Activated T-helper 1 cell treated with anti-CD3 and anti-CD28 coated beads, Interleukin-2, amount 50 U/mL, for 16 hours (primary cell): ENCODE results near the gene GRIP1.

ENCODE experiments used
- DNase-seq, 2 donors: peaks; one replicate each; pipeline ENCODE4 v3.0.0-alpha.2; 2020; ENCODE audit warnings: low read depth in 1 of 2, low spot score in 1 of 2

The GRIP1 gene

GRCh38 chr12:66644151-66644550 lies 34.7 kb downstream of the GRIP1 start:
- no peak for DNase-seq

GRCh38 chr12:66640691-66641460 lies 38.0 kb downstream of the GRIP1 start:
- DNase-seq, result no peak

- DNase-seq, result no peak
These were observed 40.2 kb downstream of the GRIP1 start for GRCh38 chr12:66638666-66639065.

DNA sequence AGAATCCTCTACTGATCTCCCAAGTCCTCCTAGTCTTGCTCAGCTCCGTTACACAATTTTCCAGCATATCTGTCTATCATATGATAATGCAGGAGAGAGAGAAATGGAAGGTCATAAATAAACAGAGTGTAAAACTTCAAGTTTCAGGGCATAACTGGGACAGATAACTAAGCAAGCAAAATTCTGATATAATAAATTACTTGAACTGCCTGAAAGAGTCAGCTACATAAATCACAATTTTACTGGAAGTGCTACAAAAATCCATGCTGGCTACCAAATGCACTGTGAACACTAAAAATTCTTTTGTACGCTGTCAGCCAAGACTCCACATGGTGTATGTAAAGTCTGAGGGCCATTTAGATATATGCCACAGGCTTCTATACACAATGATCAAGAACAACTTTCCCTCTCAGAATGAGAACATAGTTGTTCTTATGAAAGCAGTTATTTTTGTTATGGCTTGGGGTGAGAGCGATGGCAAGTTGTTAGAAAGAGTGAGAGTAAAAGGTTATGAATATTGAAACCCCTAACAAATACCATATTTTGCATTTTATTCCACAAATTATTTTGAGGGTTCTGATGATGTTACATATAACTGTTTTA lies 41.1 kb downstream of the GRIP1 start:
- no peak for DNase-seq

GRCh38 chr12:66636771-66637170 lies 42.1 kb downstream of the GRIP1 start:
- no peak for DNase-seq

DNA sequence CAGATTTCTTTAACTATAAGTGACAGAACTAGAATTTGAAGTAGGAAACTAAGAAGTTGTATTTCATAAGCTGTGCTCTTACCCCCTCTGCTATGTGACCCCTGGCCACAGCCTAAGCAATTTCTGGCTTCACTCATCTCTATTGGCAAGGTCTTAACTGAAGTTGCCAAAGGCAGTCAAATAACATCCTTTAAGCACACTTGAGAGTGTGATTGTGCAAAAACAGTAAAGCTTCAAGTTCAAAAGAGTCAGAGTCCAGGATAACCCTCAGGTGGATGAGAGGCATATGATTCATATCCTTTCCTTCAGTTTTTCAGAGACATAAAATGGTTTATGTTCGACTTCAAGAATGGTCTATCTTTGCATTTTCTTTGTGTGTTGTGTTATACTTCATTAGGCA lies 45.2 kb downstream of the GRIP1 start:
- DNase-seq, result no peak

GRCh38 chr12:66629138-66629870 lies 49.6 kb downstream of the GRIP1 start:
- no peak for DNase-seq

GRCh38 chr12:66627988-66628317 lies 50.9 kb downstream of the GRIP1 start:
- no peak for DNase-seq

GRCh38 chr12:66627270-66627987 lies 51.4 kb downstream of the GRIP1 start:
- DNase-seq, result no peak

DNA sequence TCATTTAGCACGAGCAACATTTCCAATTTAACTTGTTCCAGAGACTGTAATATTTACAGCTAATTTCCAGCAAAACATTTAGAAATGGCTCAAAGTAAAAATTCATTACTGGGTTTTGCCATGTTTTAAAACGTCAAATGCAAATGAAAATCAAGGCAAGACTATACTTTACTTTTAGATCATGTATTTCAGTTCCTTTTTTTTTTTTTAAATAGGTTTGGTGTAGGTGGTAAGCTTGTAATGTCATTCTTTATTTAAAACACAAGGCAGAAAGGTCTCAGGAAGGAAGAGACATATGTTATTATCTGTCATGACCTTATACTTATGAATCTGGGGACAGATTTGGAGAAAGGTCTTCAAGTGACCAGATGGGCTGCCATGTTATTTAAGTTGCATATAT lies 54.1 kb downstream of the GRIP1 start:
- no peak for DNase-seq

DNA sequence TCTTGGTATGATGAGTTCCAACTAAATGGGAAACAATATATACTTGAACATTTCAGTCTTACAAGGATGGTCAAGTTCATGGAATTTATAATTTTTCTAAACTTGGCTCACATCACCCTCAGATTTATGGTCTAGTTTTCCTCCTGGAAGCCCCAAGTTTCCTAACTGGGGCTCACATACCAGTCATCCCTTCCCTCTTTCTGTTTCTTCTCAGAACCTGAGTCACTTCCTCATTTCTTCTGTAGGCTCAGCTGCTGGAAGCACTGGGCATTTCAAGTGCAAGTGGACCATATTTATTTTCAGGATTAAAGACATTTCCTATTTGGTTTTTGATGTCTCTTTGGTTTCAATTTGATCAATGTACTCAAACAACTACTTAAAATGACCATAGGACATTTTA lies 55.4 kb downstream of the GRIP1 start:
- no peak for DNase-seq

DNA sequence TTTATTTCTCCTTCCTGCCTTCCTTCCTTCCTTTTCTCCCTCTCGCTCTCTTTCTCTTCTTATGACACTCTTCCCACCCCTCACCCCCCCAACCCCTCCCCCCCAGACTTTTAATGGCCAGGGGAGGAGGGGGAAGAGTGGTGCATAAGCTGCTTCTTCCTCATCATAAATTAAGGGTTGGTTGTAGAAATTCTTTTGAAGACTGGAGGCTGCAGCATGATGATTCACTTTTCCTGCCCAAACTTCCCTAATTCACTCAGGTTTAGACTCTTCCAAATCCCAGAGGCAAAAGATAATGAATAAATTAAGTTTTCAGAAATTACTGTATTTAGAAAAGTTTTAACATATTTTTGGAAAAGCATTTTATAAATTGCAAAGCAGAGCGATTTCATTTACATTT lies 58.2 kb downstream of the GRIP1 start:
- DNase-seq, result no peak

- no peak for DNase-seq
These were observed 58.9 kb downstream of the GRIP1 start for GRCh38 chr12:66620026-66620425.

GRCh38 chr12:66617991-66618390 lies 60.9 kb downstream of the GRIP1 start:
- no peak for DNase-seq

DNA sequence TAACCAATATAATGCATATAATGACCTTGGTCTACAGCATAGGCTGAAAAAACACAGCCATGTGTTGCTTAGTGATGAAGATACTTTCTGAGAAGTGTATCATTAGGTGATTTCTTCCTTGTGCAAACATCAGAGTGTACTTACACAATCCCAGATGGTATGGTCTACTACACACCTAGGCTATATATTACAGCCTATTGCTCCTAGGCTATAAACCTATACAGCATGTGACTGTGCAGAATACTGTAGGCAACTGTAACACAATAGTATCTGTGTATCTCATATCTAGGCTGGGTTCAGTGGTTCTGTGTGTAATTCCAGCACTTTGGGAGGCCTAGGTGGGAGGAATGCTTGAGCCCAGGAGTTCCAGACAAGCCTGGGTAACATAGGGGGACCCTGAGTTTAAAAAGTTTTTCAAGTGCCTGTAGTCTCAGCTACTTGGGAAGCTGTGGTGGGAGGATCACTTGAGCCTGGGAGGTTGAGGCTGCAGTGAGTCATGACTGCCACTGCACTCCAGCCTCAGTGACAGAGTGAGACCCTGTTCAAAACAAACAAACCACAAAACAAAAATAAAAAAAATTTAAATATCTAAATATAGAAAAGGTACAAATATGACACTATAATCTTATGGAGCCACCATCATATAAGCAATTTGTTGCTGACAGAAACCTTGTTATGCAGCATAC lies 66.6 kb downstream of the GRIP1 start:
- DNase-seq, result no peak

DNA sequence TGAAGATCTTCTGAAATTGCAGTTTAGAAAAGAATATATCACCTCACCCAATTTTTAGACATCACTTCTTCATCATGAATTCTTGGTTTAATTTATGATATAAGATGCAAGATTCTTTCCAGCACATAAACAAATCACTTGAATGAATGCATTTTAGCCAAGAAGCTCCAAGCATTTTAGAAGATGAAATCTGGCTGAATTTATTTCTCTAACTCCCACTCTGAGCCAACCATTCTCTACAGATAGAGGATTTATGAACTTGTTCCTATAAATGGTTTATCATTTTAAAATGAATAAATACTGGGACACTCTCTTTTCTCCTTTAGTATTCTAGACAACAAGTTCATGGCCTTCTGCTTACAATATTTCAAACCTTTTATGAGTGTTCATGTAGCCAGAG lies 71.7 kb downstream of the GRIP1 start:
- DNase-seq, result no peak

DNA sequence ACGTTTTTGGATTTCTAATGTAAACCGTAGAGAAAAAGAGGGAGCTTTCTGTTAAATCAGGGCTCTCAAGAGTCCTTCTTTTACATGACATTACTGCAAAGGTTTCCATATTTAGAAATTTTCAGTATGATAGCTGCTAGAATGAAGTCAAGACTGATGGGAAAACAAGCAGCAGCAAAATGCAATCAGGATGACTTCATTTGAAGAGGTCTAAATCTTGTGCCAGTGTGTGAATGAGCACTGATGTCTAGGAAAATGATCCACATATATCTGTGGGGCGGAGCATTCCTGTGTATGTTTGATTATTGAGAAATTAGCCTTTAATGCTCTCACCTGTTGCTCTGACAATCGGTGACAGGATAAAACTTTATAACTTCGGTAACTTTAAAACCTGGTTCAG lies 73.6 kb downstream of the GRIP1 start:
- DNase-seq, result no peak

DNA sequence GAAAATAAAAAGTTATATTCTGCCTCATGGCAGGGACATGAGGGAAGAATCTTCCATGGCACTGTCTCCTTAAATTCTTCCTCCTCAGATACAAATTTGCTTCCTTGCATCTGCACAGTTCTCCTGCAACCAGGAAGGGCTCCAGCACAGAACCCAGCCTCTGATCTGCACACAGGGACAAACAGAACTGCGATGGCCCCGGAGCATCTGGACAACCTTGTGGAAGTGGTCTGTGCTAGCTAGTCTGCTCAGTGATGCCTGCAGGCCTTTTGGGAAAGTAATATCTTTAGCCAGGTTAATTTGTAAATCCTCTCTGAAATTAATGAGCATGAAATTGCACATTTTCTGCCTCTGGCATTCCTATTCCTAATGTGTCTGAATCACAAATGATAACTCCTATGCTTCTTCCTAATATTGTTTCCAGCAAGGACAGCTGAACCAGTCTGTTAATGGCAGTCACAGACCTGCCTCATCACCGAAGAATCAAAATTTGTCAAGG lies 74.8 kb downstream of the GRIP1 start:
- DNase-seq, result no peak

DNA sequence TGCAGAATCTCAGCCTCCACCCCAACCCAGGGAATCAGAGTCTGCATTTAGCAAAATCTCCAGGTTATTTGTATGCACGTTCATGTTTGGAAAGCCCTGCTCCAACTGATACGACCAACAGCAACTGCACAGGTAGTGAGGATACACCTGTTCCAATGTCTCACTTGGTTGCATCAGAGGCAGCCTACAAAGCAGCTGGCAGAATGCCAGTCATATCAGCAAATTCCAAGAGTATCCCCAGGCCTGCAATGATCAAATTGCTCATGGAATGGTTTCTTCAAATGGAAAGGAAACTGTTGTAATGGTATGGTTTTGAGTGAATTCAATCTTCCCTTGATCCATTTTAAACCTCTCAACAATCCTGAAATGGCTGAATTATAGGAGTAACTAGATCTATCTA lies 75.4 kb downstream of the GRIP1 start:
- no peak for DNase-seq

GRCh38 chr12:66602483-66603143 lies 76.3 kb downstream of the GRIP1 start:
- DNase-seq, result no peak

DNA sequence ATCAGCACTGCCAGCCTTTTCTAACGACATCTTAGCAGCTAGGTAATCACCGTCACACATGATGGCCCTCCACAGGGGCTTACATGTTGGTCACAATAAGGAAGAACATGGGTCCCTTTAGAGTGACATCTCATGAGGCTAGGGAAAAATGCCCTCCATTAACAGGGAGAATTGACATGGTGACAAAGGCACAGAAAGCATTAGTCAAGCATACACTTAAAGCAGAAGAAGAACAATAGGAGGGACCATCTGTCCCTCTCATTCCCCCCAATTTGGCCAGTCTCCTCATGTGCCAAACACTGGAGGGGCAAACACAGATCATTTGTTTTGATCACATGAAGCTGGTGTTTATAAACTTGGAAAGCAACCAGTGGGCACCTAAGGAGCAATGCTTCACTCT lies 78.0 kb downstream of the GRIP1 start:
- DNase-seq, result no peak
